Caki2 (cell line): ENCODE results near the gene LHPP. TPM values are rescaled to one million over a fixed set of nuclear protein-coding genes. Genes with fewer than 3 reads are reported as not detected.

Experiments
- DNase-seq: peaks from one replicate; pipeline ENCODE4 v3.0.0-alpha.2; 2015; ENCODE audit warnings: low read depth
- in situ Hi-C: cut with HindIII; loops from 2 replicates; pipeline ENCODE4 v1.10.0; 2016; ENCODE audit warnings: low sequenced_read_pairs, low pct_unique_long_range_greater_than_20kb, mixed read lengths
- total RNA-seq: library from RNA; depleted of rRNA; stranded (reverse); fragments of >200 nt; shearing (Covaris generic); gene quantifications from 2 replicates; pipeline ENCODE4 v1.2.3, GENCODE V29; 2014; ENCODE audit warnings: low replicate concordance

LHPP gene
- total RNA-seq, 1 experiment from 2014 or later: 33.0 TPM

GRCh38 chr10:124557648-124558338, 96.2 kb downstream of the LHPP start:
- no peak for DNase-seq

GRCh38 chr10:124558339-124559321, 97.0 kb downstream of the LHPP start:
- in situ Hi-C loops: no loop called here

More at GRCh38 chr10:124557648-124558338, 96.2 kb downstream of the LHPP start:
- in situ Hi-C loops: no loop called here

GRCh38 chr10:124559372-124560132, 97.9 kb downstream of the LHPP start:
- in situ Hi-C loops: no loop called here
- no peak for DNase-seq

More at GRCh38 chr10:124558339-124559321, 97.0 kb downstream of the LHPP start:
- DNase-seq: no peak

GRCh38 chr10:124560377-124561105, 98.9 kb downstream of the LHPP start:
- in situ Hi-C loops: no loop called here
- DNase-seq: no peak

- in situ Hi-C loops: no loop called here
Measured at GRCh38 chr10:124561206-124561605, 99.6 kb downstream of the LHPP start.

GRCh38 chr10:124562425-124563060, 100.9 kb downstream of the LHPP start:
- in situ Hi-C loops: no loop called here
- no peak for DNase-seq

More at GRCh38 chr10:124561206-124561605, 99.6 kb downstream of the LHPP start:
- DNase-seq: no peak

GRCh38 chr10:124563320-124564040, 101.9 kb downstream of the LHPP start:
- DNase-seq: no peak
- in situ Hi-C loops: no loop called here

GRCh38 chr10:124564881-124565280, 103.3 kb downstream of the LHPP start:
- in situ Hi-C loops: no loop called here
- no peak for DNase-seq

GRCh38 chr10:124565565-124566221, 104.1 kb downstream of the LHPP start:
- in situ Hi-C loops: no loop called here
- no peak for DNase-seq

- in situ Hi-C loops: no loop called here
Measured at GRCh38 chr10:124566222-124566888, 104.7 kb downstream of the LHPP start.

GRCh38 chr10:124566981-124567835, 105.6 kb downstream of the LHPP start:
- DNase-seq: no peak
- in situ Hi-C loops: no loop called here

More at GRCh38 chr10:124566222-124566888, 104.7 kb downstream of the LHPP start:
- no peak for DNase-seq

- in situ Hi-C loops: no loop called here
- DNase-seq: no peak
Measured at GRCh38 chr10:124568339-124568738, 106.7 kb downstream of the LHPP start.

GRCh38 chr10:124568848-124569622, 107.4 kb downstream of the LHPP start:
- in situ Hi-C loops: no loop called here
- no peak for DNase-seq
